Tibial artery (tissue), 4 donors: ENCODE data around the gene CBARP.
A peak's percentile ranks its signal among the peaks of the same experiment; 100 is the strongest.

Source experiments
- DNase-seq, 2 donors: peaks; one replicate each; pipeline ENCODE4 v3.0.0-alpha.2; 2019
- H3K27ac ChIP-seq, 2 donors: fragments of 200-600 bp; sonication (generic) in 1 of 2; 1 replicate in 1 of 2; 2 replicates in 1 of 2; pipeline ENCODE4 v1.5.1; 2018 to 2019; ENCODE audit warnings: mild to moderate bottlenecking in 1 of 2
- H3K27me3 ChIP-seq, 2 donors: fragments of 200-600 bp; sonication (generic) in 1 of 2; one replicate each; pipeline versions ENCODE4 v1.5.1 to v1.6.0; 2016 to 2019
- H3K36me3 ChIP-seq, 3 donors: fragments of 200-600 bp; sonication (generic) in 2 of 3; one replicate each; pipeline ENCODE4 v1.5.1; 2016 to 2019; ENCODE audit warnings: mild to moderate bottlenecking in 2 of 3
- H3K4me1 ChIP-seq, 4 donors: fragments of 200-600 bp; sonication (generic) in 2 of 4; 1 replicate in 3 of 4; 2 replicates in 1 of 4; pipeline ENCODE4 v1.5.1; 2016 to 2019
- H3K4me3 ChIP-seq, 2 donors: fragments of 200-600 bp; sonication (generic) in 1 of 2; 1 replicate in 1 of 2; 2 replicates in 1 of 2; pipeline ENCODE4 v1.5.1; 2018 to 2019; ENCODE audit warnings: mild to moderate bottlenecking in 2 of 2
- H3K9me3 ChIP-seq, 3 donors: fragments of 200-600 bp; sonication (generic) in 1 of 3; one replicate each; pipeline ENCODE4 v1.5.1; 2016 to 2019
- intact Hi-C: fragments of 100-400 bp; cut with DNase I; formaldehyde crosslinking; loops from one replicate; pipeline ENCODE4 v1.15.0; 2023; ENCODE audit warnings: low total_unique reads
- TF ChIP-seq, protein P1 (sequence below), 2 experiments: fragments of 200-600 bp in 1 of 2; fragments of 450-650 bp in 1 of 2; IDR thresholded peaks; one replicate each; pipeline ENCODE4 v1.5.1; 2017 to 2019; ENCODE audit warnings: antibody characterized with exemption in 2 of 2, mild to moderate bottlenecking in 1 of 2, moderate library complexity in 1 of 2

CBARP gene

DNA sequence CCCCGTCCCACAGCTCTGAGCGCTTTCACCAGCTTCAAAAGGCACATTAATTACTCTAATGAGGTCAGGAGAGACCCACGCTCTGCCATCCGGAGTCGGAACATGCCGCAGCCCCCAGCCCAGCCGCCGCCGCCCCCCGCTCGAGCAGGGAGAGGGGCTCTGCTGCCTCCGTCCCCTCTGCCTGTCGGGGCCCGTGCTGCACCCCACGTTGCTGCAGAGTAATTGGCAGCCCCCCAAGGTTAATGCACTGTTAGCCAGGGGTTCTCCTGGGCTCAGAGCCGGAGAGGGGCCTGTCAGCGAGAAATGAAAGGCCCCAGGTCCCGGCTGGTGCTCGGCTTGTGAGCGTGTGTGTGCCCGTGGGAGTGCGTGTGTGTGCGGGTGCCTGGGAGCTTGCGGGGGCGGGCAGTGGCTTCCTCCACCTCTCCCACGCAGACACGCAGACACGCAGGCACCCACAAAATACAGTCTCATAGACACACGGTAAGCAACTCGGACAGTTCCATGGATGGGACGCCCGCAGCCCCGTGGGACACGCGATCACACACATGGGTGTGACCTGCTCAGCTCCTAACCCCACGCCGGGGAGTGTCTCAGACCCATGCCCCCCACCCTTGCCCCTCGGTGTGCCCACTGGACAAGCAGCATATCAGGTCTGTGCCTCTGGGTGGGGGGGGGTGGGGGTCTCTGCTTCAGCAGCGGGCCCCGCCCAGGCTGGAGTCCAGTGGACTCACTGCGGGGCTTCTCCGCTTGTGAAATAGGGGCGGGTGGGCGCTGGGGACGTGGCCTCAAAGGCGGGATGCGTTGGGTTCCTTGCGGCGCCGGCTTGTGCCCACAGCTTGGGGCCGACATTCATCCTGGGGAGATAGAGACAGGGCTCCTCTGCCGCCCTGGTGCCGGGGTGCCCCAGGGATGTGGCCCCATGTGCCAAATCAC lies 43.1 kb upstream of the CBARP start:
- Histone ChIP-seq H3K4me1 (peaks cover 6 to 27% (median 12%) of the 10 kb centered on the region in 4 donors), H3K36me3 (peaks cover 4 to 30% (median 10%) of the 10 kb centered on the region in 3 donors), H3K9me3 (no peaks in the 10 kb centered on the region), H3K4me3 (no peak overlapping the region), H3K27ac (no peak overlapping the region), H3K27me3 (peaks cover 0 to 31% of the 10 kb centered on the region in 2 donors)
- DNase-seq, result no peak
- intact Hi-C loops, result loop anchor here (5.0 kb wide), 1 partner anchor 91 kb away; no protein-coding TSS in a partner anchor
- TF ChIP-seq, protein P1, sequence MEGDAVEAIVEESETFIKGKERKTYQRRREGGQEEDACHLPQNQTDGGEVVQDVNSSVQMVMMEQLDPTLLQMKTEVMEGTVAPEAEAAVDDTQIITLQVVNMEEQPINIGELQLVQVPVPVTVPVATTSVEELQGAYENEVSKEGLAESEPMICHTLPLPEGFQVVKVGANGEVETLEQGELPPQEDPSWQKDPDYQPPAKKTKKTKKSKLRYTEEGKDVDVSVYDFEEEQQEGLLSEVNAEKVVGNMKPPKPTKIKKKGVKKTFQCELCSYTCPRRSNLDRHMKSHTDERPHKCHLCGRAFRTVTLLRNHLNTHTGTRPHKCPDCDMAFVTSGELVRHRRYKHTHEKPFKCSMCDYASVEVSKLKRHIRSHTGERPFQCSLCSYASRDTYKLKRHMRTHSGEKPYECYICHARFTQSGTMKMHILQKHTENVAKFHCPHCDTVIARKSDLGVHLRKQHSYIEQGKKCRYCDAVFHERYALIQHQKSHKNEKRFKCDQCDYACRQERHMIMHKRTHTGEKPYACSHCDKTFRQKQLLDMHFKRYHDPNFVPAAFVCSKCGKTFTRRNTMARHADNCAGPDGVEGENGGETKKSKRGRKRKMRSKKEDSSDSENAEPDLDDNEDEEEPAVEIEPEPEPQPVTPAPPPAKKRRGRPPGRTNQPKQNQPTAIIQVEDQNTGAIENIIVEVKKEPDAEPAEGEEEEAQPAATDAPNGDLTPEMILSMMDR (IDR thresholded peaks at IDR 0.05), result no peak

DNA sequence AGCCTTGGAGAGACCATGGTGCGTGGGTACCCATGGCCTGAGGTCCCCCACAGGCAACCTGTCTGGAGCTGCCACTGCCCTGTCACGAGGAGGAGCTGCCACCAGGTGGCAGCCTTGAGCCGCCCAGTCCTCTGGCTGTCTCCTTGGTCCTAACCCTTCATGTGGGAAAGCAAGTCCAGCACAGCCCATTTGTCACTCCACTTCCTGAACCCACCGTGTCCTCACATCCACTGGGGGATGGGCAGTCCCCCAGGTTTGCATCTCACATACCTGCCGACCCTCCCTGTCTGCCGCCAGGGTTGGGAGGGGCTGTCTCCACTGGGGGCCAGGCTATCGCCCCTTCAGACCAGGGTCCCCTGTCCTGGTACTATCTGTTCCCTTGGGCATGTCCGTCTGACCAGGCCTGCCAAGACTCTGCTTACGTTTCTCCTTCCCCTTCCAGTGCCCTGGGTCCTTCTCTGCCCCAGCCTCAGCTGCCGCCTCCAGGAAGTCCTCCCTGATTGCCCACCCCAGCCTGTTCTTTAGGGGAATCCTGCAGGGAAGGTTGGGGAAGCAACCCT lies 42.1 kb upstream of the CBARP start:
- TF ChIP-seq, protein P1 (IDR thresholded peaks at IDR 0.05), result peak; percentile 90 to 96
- Histone ChIP-seq H3K27me3 (peaks cover 0 to 23% of the 10 kb centered on the region in 2 donors), H3K4me3 (no peak overlapping the region), H3K9me3 (no peaks in the 10 kb centered on the region), H3K27ac (no peak overlapping the region), H3K4me1 (peaks cover 6 to 23% (median 13%) of the 10 kb centered on the region in 4 donors), H3K36me3 (peaks cover 4 to 33% (median 12%) of the 10 kb centered on the region in 3 donors)
- peak; percentile 71 to 89 for DNase-seq
- intact Hi-C loops, result loop anchor here (5.0 kb wide), 2 partner anchors 92 to 122 kb away; partner anchors contain the start of gene GAMT

DNA sequence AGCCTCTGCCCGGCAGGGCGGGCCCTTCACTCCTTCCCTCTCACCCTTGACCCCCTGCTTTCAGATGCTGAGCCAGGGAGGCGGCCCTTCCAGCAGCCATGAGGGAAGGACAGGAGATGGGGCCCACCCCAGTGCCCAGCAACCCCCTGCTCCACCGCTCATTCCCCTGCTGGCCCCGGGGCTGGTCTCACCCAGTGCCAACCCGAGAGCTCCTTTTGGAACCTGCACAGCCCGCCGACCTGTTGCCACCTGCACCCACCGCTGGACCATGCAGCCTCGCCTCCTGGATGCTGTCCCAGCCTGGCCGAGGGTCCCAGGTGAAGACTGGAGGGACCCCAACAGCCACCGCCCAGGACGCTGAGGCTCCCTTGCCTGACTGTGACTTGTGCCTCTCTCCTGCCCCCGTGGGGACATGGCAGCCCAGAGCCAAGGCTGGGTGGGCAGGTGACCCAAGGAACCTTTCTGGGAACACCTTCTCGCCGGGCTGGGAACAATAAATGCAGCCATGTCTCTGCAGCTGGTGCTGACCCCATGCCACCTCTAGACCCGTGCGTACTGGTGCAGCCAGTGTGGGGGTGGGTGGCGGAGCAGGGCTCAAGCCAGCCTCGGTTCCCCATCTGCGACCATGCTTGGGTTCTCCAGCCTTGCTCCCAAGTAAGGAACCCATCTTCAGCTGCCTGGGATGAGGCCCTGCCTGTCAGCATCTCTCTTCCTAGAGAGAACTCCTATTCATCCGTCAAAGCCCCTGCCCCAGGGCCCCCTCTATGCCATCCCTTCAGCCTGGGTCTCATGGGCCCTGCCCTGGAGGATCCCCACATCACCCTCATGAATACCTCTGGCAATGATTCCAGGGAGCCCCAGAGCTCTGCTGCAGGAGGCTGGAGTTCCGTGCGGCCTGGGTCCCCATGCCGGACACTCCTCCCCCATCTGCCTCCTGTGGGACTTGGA lies 41.2 kb upstream of the CBARP start:
- Histone ChIP-seq H3K36me3 (peaks cover 13 to 42% (median 21%) of the 10 kb centered on the region in 3 donors), H3K4me3 (no peak overlapping the region), H3K4me1 (peaks cover 6 to 30% (median 22%) of the 10 kb centered on the region in 4 donors), H3K27me3 (peaks cover 0 to 15% of the 10 kb centered on the region in 2 donors), H3K27ac (no peak overlapping the region), H3K9me3 (no peaks in the 10 kb centered on the region)
- no peak for DNase-seq
- intact Hi-C loops, result loop anchor here (5.0 kb wide), 1 partner anchor 123 kb away; the partner anchor contains the start of gene GAMT
- TF ChIP-seq, protein P1 (IDR thresholded peaks at IDR 0.05), result no peak

DNA sequence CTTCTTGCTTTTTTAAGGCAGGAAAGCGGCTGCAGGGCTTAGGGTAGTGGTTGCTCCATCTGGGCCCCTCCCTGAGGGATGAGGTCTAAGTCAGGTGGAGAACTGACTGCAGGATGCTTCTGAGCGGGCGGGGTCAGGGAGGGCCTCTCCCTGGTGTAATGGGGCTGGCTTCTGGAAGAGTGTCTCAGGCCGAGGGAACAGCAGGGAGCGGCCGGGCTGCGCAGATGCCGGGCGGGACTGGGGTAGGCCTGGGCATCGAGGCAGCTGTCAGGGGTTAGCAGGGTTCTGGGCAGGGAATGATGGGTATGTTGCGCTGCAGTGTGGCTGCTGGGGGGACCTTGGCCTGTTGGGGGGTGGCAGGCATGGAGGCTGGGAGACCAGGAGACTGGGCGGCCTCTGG lies 40.3 kb upstream of the CBARP start:
- no peak overlapping the region for H3K4me3 ChIP-seq
- H3K27me3 ChIP-seq, result peaks cover 0 to 5% of the 10 kb centered on the region in 2 donors
- peaks cover 12 to 38% (median 30%) of the 10 kb centered on the region in 4 donors for H3K4me1 ChIP-seq
- no peak for DNase-seq
- intact Hi-C loops, result loop anchor here (5.0 kb wide), 1 partner anchor 124 kb away; the partner anchor contains the start of gene GAMT
- TF ChIP-seq, protein P1 (IDR thresholded peaks at IDR 0.05), result no peak
- no peaks in the 10 kb centered on the region for H3K9me3 ChIP-seq
- H3K27ac ChIP-seq, result no peak overlapping the region
- H3K36me3 ChIP-seq, result peaks cover 22 to 51% (median 30%) of the 10 kb centered on the region in 3 donors

DNA sequence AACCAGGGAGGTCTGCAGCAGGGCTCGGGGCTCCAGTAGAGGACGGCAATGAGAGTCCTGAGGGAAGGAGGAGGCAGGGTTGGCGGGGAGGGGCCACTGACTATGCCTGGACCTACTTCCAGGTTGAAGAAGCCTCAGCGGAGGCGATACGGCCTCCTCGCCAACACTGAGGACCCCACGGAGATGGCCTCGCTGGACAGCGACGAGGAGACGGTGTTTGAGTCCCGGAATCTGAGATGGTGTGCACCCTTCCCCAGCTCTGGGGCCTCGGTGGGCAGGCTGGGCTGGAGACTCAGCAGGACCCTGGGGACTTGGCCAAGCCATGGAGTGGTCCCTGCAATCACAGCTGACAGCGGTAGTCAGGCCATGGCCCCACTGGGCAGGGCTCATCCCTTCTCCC lies 39.3 kb upstream of the CBARP start:
- peaks cover 13 to 46% (median 40%) of the 10 kb centered on the region in 4 donors for H3K4me1 ChIP-seq
- H3K9me3 ChIP-seq, result no peaks in the 10 kb centered on the region
- no peaks in the 10 kb centered on the region for H3K27me3 ChIP-seq
- intact Hi-C loops, result loop anchor here (5.0 kb wide), 1 partner anchor 125 kb away; the partner anchor contains the start of gene GAMT
- TF ChIP-seq, protein P1 (IDR thresholded peaks at IDR 0.05), result no peak
- H3K36me3 ChIP-seq, result peaks cover 32 to 61% (median 40%) of the 10 kb centered on the region in 3 donors
- H3K27ac ChIP-seq, result no peak overlapping the region
- H3K4me3 ChIP-seq, result no peak overlapping the region
- DNase-seq, result no peak
